Loucy (cell line): ENCODE results near the gene LAYN.

ENCODE experiments used
- H2AFZ ChIP-seq: fragments of 200-600 bp; sonication (generic); 2 replicates; pipeline ENCODE4 v1.6.0; 2016; ENCODE audit warnings: antibody characterized with exemption, mild to moderate bottlenecking, low read length, moderate library complexity
- H3F3A ChIP-seq: fragments of 200-600 bp; 2 replicates; pipeline ENCODE4 v1.6.0; 2016; ENCODE audit warnings: antibody characterized with exemption, low read depth, mild to moderate bottlenecking
- H3K27me3 ChIP-seq: fragments of 200-600 bp; sonication (generic); 2 replicates; pipeline ENCODE4 v1.6.1; 2014; ENCODE audit warnings: low read length, mild to moderate bottlenecking; ENCODE audit not compliant: insufficient read depth, poor library complexity, severe bottlenecking
- H3K36me3 ChIP-seq: fragments of 200-600 bp; sonication (generic); 2 replicates; pipeline ENCODE4 v1.6.1; 2016; ENCODE audit warnings: low read length; ENCODE audit not compliant: insufficient read depth
- H3K4me1 ChIP-seq: fragments of 200-600 bp; sonication (generic); 2 replicates; pipeline ENCODE4 v1.5.1; 2014; ENCODE audit warnings: low read length, mild to moderate bottlenecking; ENCODE audit not compliant: insufficient read depth, poor library complexity, severe bottlenecking
- H3K4me2 ChIP-seq: fragments of 200-600 bp; sonication (generic); 2 replicates; pipeline ENCODE4 v1.6.0; 2014; ENCODE audit warnings: antibody characterized with exemption, low read length, low read depth, mild to moderate bottlenecking; ENCODE audit not compliant: poor library complexity, severe bottlenecking
- H3K4me3 ChIP-seq: fragments of 200-600 bp; sonication (generic); 2 replicates; pipeline ENCODE4 v1.5.1; 2014; ENCODE audit warnings: low read length, mild to moderate bottlenecking, mixed read lengths; ENCODE audit not compliant: poor library complexity, severe bottlenecking
- H3K79me2 ChIP-seq: fragments of 200-600 bp; sonication (generic); 2 replicates; pipeline ENCODE4 v1.6.1; 2014; ENCODE audit warnings: low read length; ENCODE audit not compliant: insufficient read depth
- H3K9ac ChIP-seq: fragments of 200-600 bp; sonication (generic); 2 replicates; pipeline ENCODE4 v1.6.0; 2014; ENCODE audit warnings: mild to moderate bottlenecking, low read depth, low read length, moderate library complexity; ENCODE audit not compliant: poor library complexity, severe bottlenecking
- H3K9me2 ChIP-seq: fragments of 200-600 bp; sonication (generic); replicated peaks from 2 replicates; pipeline ENCODE4 v1.6.1; 2016; ENCODE audit warnings: low read depth, low read length, mixed read lengths
- H3K9me3 ChIP-seq: fragments of 200-600 bp; sonication (generic); 2 replicates; pipeline ENCODE4 v1.6.1; 2014; ENCODE audit warnings: mild to moderate bottlenecking, antibody characterized with exemption, low read length, low read depth; ENCODE audit not compliant: insufficient read depth
- H4K20me1 ChIP-seq: fragments of 200-600 bp; sonication (generic); 2 replicates; pipeline ENCODE4 v1.6.0; 2014; ENCODE audit warnings: antibody characterized with exemption, low read length, mild to moderate bottlenecking; ENCODE audit not compliant: insufficient read depth, poor library complexity, severe bottlenecking
- CTCF ChIP-seq: fragments of 200-600 bp; sonication (generic); conservative IDR thresholded peaks from 2 replicates; pipeline ENCODE4 v1.5.1; 2014; ENCODE audit warnings: mild to moderate bottlenecking, antibody characterized with exemption, low read length
- EZH2phosphoT487 ChIP-seq: fragments of 200-600 bp; IDR thresholded peaks from 2 replicates; pipeline ENCODE4 v1.6.1; 2018; ENCODE audit warnings: antibody characterized with exemption, mild to moderate bottlenecking, moderate library complexity, borderline replicate concordance

Gene LAYN

GRCh38 chr11:111573821-111574249, 33.3 kb downstream of the LAYN start:
- H3F3A ChIP-seq = 0 out of 2 replicates have a peak, but pooled peaks cover 4% of the 10 kb centered on the region
- H3K9ac ChIP-seq = peak overlapping the region; percentile 26
- peak overlapping the region; percentile 33 for H3K4me2 ChIP-seq
- no peaks in the 10 kb centered on the region for H3K36me3 ChIP-seq
- H3K9me3 ChIP-seq = no peaks in the 10 kb centered on the region
- peaks cover 58% of the 10 kb centered on the region for H3K4me1 ChIP-seq
- TF ChIP-seq EZH2phosphoT487 (no peak), CTCF (no peak)
- no peaks in the 10 kb centered on the region for H3K9me2 ChIP-seq
- H3K79me2 ChIP-seq = no peaks in the 10 kb centered on the region
- H4K20me1 ChIP-seq = no peaks in the 10 kb centered on the region
- no peaks in the 10 kb centered on the region for H3K27me3 ChIP-seq
- peak overlapping the region; percentile 84 for H2AFZ ChIP-seq
- no peak overlapping the region for H3K4me3 ChIP-seq

- H3K9ac ChIP-seq = peak overlapping the region; percentile 26
- no peaks in the 10 kb centered on the region for H3K36me3 ChIP-seq
- no peaks in the 10 kb centered on the region for H3K27me3 ChIP-seq
- H3F3A ChIP-seq = 0 out of 2 replicates have a peak, but pooled peaks cover 4% of the 10 kb centered on the region
- peaks cover 59% of the 10 kb centered on the region for H3K4me1 ChIP-seq
- H3K9me3 ChIP-seq = no peaks in the 10 kb centered on the region
- peak overlapping the region; percentile 84 for H2AFZ ChIP-seq
- H3K4me3 ChIP-seq = no peak overlapping the region
- H3K4me2 ChIP-seq = peak overlapping the region; percentile 33
- TF ChIP-seq CTCF (peak; percentile 50), EZH2phosphoT487 (no peak)
- H3K9me2 ChIP-seq = no peaks in the 10 kb centered on the region
- no peaks in the 10 kb centered on the region for H4K20me1 ChIP-seq
- H3K79me2 ChIP-seq = no peaks in the 10 kb centered on the region
These were observed 34.1 kb downstream of the LAYN start for GRCh38 chr11:111574373-111575225.

GRCh38 chr11:111575740-111576139, 35.2 kb downstream of the LAYN start:
- peaks cover 53% of the 10 kb centered on the region for H3K4me1 ChIP-seq
- no peaks in the 10 kb centered on the region for H3K27me3 ChIP-seq
- no peaks in the 10 kb centered on the region for H4K20me1 ChIP-seq
- no peak overlapping the region for H3K4me3 ChIP-seq
- no peaks in the 10 kb centered on the region for H3K9me2 ChIP-seq
- TF ChIP-seq EZH2phosphoT487 (no peak), CTCF (no peak)
- H3K9me3 ChIP-seq = no peaks in the 10 kb centered on the region
- 0 out of 2 replicates have a peak, but pooled peaks cover 4% of the 10 kb centered on the region for H3F3A ChIP-seq
- H3K4me2 ChIP-seq = no peak overlapping the region
- H2AFZ ChIP-seq = no peak overlapping the region
- H3K79me2 ChIP-seq = no peaks in the 10 kb centered on the region
- no peaks in the 10 kb centered on the region for H3K36me3 ChIP-seq
- no peak overlapping the region for H3K9ac ChIP-seq
